ENCODE measurements around the gene CCDC154.

The CCDC154 gene

GRCh38 chr16:1403036-1403435 is 41.3 kb downstream of the CCDC154 start:
- Histone ChIP-seq H3K9me3 (ENCODE audit: insufficient read depth, low read length) (no peaks in the 10 kb centered on the region), H3K4me3 (ENCODE audit: insufficient read depth, low read length, poor library complexity, severe bottlenecking) (no peak overlapping the region), H2AFZ (ENCODE audit: low read depth, low read length, severe bottlenecking) (no peak overlapping the region), H3K4me2 (ENCODE audit: low read depth, low read length, poor library complexity, severe bottlenecking) (no peak overlapping the region), H3K9me2 (replicated peaks; ENCODE audit: insufficient read depth, low read length) (no peaks in the 10 kb centered on the region), H3K9ac (ENCODE audit: low read length) (no peak overlapping the region), H3K79me2 (ENCODE audit: insufficient read depth, low read length) (peaks cover 7% of the 10 kb centered on the region; the same call in 1 of the 2 replicates), H4K20me1 (ENCODE audit: low read depth, low read length) (no peaks in the 10 kb centered on the region), H3K36me3 (ENCODE audit: low read length) (no peaks in the 10 kb centered on the region), H3F3A (ENCODE audit: insufficient read depth) (no peaks in the 10 kb centered on the region), H3K27ac (ENCODE audit: low read depth, low read length) (no peak overlapping the region), H3K27me3 (ENCODE audit: low read length) (no peaks in the 10 kb centered on the region)
- TF ChIP-seq EZH2phosphoT487 (conservative IDR thresholded peaks at IDR 0.05; ENCODE audit: low read length) = no peak
- no peak for TF ChIP-seq CTCF (IDR thresholded peaks at IDR 0.05; ENCODE audit: insufficient read depth, low read length, poor library complexity, severe bottlenecking)

- Histone ChIP-seq H3K9me2 (replicated peaks; ENCODE audit: insufficient read depth, low read length) (no peaks in the 10 kb centered on the region), H3K4me2 (ENCODE audit: low read depth, low read length, poor library complexity, severe bottlenecking) (no peak overlapping the region), H3K79me2 (ENCODE audit: insufficient read depth, low read length) (no peaks in the 10 kb centered on the region), H3K27me3 (ENCODE audit: low read length) (no peaks in the 10 kb centered on the region), H3K4me3 (ENCODE audit: insufficient read depth, low read length, poor library complexity, severe bottlenecking) (no peak overlapping the region), H3K27ac (ENCODE audit: low read depth, low read length) (no peak overlapping the region), H4K20me1 (ENCODE audit: low read depth, low read length) (no peaks in the 10 kb centered on the region), H3K9ac (ENCODE audit: low read length) (no peak overlapping the region), H3K9me3 (ENCODE audit: insufficient read depth, low read length) (no peaks in the 10 kb centered on the region), H2AFZ (ENCODE audit: low read depth, low read length, severe bottlenecking) (no peak overlapping the region), H3K36me3 (ENCODE audit: low read length) (no peaks in the 10 kb centered on the region), H3F3A (ENCODE audit: insufficient read depth) (no peaks in the 10 kb centered on the region)
- TF ChIP-seq EZH2phosphoT487 (conservative IDR thresholded peaks at IDR 0.05; ENCODE audit: low read length) = no peak
- no peak for TF ChIP-seq CTCF (IDR thresholded peaks at IDR 0.05; ENCODE audit: insufficient read depth, low read length, poor library complexity, severe bottlenecking)
These were observed 42.6 kb downstream of the CCDC154 start for GRCh38 chr16:1401758-1402154.

GRCh38 chr16:1401061-1401757 is 43.1 kb downstream of the CCDC154 start:
- Histone ChIP-seq H4K20me1 (ENCODE audit: low read depth, low read length) (no peaks in the 10 kb centered on the region), H3K4me3 (ENCODE audit: insufficient read depth, low read length, poor library complexity, severe bottlenecking) (no peak overlapping the region), H3K27ac (ENCODE audit: low read depth, low read length) (no peak overlapping the region), H3K9me3 (ENCODE audit: insufficient read depth, low read length) (no peaks in the 10 kb centered on the region), H3K79me2 (ENCODE audit: insufficient read depth, low read length) (no peaks in the 10 kb centered on the region), H3K27me3 (ENCODE audit: low read length) (no peaks in the 10 kb centered on the region), H3K9ac (ENCODE audit: low read length) (no peak overlapping the region), H2AFZ (ENCODE audit: low read depth, low read length, severe bottlenecking) (no peak overlapping the region), H3K4me2 (ENCODE audit: low read depth, low read length, poor library complexity, severe bottlenecking) (no peak overlapping the region), H3F3A (ENCODE audit: insufficient read depth) (no peaks in the 10 kb centered on the region), H3K9me2 (replicated peaks; ENCODE audit: insufficient read depth, low read length) (no peaks in the 10 kb centered on the region), H3K36me3 (ENCODE audit: low read length) (no peaks in the 10 kb centered on the region)
- TF ChIP-seq EZH2phosphoT487 (conservative IDR thresholded peaks at IDR 0.05; ENCODE audit: low read length) = no peak
- no peak for TF ChIP-seq CTCF (IDR thresholded peaks at IDR 0.05; ENCODE audit: insufficient read depth, low read length, poor library complexity, severe bottlenecking)
